ENCODE measurements around the gene TMEM132A. TPM values are rescaled to one million over a fixed set of nuclear protein-coding genes. Genes with fewer than 3 reads are reported as not detected.
A peak's percentile ranks its signal among the peaks of the same experiment; 100 is the strongest.

The TMEM132A gene
- total and polyA plus RNA-seq, 2 of the 13 experiments (the other 11 are each of a cell fraction or from before 2014, with no cell fraction given): 11.1 to 32.9 TPM

DNA sequence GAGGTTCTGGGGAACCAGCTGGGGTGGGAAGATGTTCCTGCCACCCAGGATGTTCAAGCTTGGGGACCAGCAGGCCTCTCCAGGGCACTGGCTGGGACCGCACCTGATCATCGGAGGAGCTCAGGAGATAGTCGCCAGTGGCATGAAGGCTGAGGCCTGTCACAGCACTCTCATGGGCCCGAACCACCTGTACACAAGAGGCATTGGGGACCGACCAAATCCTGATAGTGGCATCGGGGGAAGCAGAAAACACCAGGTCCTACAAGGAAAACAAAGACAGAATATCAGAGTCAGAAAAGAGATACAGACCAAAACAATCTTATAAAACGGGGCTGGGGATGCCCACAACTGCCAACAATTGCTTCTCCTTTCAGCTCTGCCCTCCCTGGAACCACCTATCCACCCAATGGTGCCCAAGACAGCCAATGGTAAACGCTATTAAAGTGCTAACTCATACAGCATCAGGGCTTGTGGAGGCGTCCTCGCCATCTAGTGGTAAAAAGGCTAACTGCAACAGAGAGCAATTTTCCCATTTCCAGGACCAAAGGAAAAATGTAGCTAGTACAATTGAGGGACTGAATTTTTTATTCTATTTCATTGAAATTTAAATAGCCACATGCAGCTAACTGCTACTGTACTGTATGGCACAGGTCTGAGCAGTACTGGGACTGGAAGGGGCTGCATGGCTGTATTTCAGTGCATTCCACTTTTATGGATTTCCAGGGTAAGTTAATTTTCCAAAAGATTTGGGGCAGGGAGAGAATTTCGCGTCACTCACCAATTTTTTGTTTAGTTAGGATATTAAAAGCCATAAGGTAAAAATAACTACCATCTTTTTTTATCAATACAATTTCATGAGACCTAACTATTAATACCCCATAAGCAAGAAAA is 25.0 kb upstream of the TMEM132A start:
- Histone ChIP-seq H3K9ac (ENCODE audit: insufficient read depth, low read depth, low read length) (no peak overlapping the region), H3K36me3 (replicated peaks in 1 of 2; ENCODE audit: control insufficient read depth in 1 of 2, insufficient read depth in 2 of 2, low read length in 2 of 2) (peaks cover 43 to 87% of the 10 kb centered on the region in 2 experiments), H3K9me3 (ENCODE audit: low read length) (no peaks in the 10 kb centered on the region), H2AFZ (ENCODE audit: low read length) (no peak overlapping the region), H3K79me2 (ENCODE audit: insufficient read depth, low read length) (peaks cover 16% of the 10 kb centered on the region), H3K27ac (ENCODE audit: extremely low read length, insufficient read depth, low read length) (no peak overlapping the region), H4K20me1 (ENCODE audit: insufficient read depth, low read length) (peaks cover 9% of the 10 kb centered on the region), H3K4me2 (ENCODE audit: low read depth, low read length) (no peak overlapping the region), H3K4me1 (ENCODE audit: insufficient read depth, low read length) (peaks cover 8% of the 10 kb centered on the region), H3K4me3 (replicated peaks in 1 of 3; ENCODE audit: insufficient read depth in 1 of 3, low read depth in 2 of 3, low read length in 3 of 3) (no peak overlapping the region), H3K27me3 (ENCODE audit: control insufficient read depth in 1 of 2, insufficient read depth in 2 of 2, low read length in 2 of 2) (no peaks in the 10 kb centered on the region)
- peak; percentile 83 for ATAC-seq
- peak; percentile 85 for FAIRE-seq
- in situ Hi-C loops (cut with HindIII; ENCODE audit: extremely low pct_ligation_motif_present, low pct_unique_long_range_greater_than_20kb): no loop called here
- ChIA-PET CTCF (ENCODE audit: low intra/inter-chr PET ratio, low total read pairs) (interaction anchor here (1.1 to 2.9 kb wide), 3 partner anchors 11 to 124 kb away, joined by 4 to 20 read pairs (median 7); no protein-coding TSS in a partner anchor), POLR2A (interaction anchor here (1.4 kb wide), 1 partner anchor 12 kb away, joined by 8 read pairs; no protein-coding TSS in a partner anchor)
- intact Hi-C loops (cut with micrococcal nuclease; ENCODE audit: unreplicated experiment): loop anchor here (1.0 kb wide), 2 partner anchors 68 to 274 kb away; no protein-coding TSS in a partner anchor
- BruUV-seq (replicated peaks): no TSS peak
- WGBS (ENCODE audit: low lambda C conversion rate): 68% methylated on average over 12 of the region's 12 CpGs
- peak; percentile 56 for DNase-seq (ENCODE audit: low spot score)
- TF ChIP-seq ZNF878 (CRISPR knock-in tag; IDR thresholded peaks at IDR 0.05): no peak
- TF ChIP-seq, protein P1, sequence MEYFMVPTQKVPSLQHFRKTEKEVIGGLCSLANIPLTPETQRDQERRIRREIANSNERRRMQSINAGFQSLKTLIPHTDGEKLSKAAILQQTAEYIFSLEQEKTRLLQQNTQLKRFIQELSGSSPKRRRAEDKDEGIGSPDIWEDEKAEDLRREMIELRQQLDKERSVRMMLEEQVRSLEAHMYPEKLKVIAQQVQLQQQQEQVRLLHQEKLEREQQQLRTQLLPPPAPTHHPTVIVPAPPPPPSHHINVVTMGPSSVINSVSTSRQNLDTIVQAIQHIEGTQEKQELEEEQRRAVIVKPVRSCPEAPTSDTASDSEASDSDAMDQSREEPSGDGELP (IDR thresholded peaks at IDR 0.05; ENCODE audit: borderline replicate concordance, low read depth): no peak
- no peak for TF ChIP-seq REPIN1 (CRISPR knock-in tag; IDR thresholded peaks at IDR 0.05; ENCODE audit: borderline replicate concordance, low read depth)
- TF ChIP-seq SMC3 (IDR thresholded peaks at IDR 0.05; ENCODE audit: low read length): peak; percentile 82
- TF ChIP-seq ZNF143 (CRISPR knock-in tag; IDR thresholded peaks at IDR 0.05): no peak
- TF ChIP-seq ZNF331 (CRISPR knock-in tag; IDR thresholded peaks at IDR 0.05): no peak
- TF ChIP-seq, protein P2, sequence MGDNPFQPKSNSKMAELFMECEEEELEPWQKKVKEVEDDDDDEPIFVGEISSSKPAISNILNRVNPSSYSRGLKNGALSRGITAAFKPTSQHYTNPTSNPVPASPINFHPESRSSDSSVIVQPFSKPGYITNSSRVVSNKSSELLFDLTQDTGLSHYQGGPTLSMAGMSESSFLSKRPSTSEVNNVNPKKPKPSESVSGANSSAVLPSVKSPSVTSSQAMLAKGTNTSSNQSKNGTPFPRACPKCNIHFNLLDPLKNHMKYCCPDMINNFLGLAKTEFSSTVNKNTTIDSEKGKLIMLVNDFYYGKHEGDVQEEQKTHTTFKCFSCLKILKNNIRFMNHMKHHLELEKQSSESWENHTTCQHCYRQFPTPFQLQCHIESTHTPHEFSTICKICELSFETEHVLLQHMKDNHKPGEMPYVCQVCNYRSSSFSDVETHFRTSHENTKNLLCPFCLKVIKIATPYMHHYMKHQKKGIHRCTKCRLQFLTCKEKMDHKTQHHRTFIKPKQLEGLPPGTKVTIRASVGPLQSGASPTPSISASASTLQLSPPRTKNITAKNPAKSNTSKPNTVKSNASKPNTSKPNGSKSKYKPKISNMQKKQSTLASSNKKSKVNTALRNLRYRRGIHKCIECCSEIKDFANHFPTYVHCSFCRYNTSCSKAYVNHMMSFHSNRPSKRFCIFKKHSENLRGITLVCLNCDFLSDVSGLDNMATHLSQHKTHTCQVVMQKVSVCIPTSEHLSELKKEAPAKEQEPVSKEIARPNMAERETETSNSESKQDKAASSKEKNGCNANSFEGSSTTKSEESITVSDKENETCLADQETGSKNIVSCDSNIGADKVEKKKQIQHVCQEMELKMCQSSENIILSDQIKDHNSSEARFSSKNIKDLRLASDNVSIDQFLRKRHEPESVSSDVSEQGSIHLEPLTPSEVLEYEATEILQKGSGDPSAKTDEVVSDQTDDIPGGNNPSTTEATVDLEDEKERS (CRISPR knock-in tag; IDR thresholded peaks at IDR 0.05): no peak
- peak; percentile 71 for TF ChIP-seq STAG1 (CRISPR knock-in tag; IDR thresholded peaks at IDR 0.05)
- TF ChIP-seq TEAD3 (CRISPR knock-in tag; optimal IDR thresholded peaks at IDR 0.05; ENCODE audit: borderline replicate concordance): peak; percentile 24
- TF ChIP-seq ZNF766 (CRISPR knock-in tag; IDR thresholded peaks at IDR 0.05; ENCODE audit: borderline replicate concordance): no peak
- TF ChIP-seq POLR2A (IDR thresholded peaks at IDR 0.05; ENCODE audit: insufficient read depth in 1 of 2, low read depth in 2 of 2, low read length in 2 of 2): 0 out of 4 replicates have a peak, but pooled peaks of 1 of the 2 experiments have one; percentile 22
- TF ChIP-seq, protein P3, sequence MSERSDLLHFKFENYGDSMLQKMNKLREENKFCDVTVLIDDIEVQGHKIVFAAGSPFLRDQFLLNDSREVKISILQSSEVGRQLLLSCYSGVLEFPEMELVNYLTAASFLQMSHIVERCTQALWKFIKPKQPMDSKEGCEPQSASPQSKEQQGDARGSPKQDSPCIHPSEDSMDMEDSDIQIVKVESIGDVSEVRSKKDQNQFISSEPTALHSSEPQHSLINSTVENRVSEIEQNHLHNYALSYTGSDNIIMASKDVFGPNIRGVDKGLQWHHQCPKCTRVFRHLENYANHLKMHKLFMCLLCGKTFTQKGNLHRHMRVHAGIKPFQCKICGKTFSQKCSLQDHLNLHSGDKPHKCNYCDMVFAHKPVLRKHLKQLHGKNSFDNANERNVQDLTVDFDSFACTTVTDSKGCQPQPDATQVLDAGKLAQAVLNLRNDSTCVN (CRISPR knock-in tag; IDR thresholded peaks at IDR 0.05; ENCODE audit: borderline replicate concordance): no peak
- TF ChIP-seq RAD21 (CRISPR knock-in tag; IDR thresholded peaks at IDR 0.05): peak; percentile 51
- TF ChIP-seq, protein P4, sequence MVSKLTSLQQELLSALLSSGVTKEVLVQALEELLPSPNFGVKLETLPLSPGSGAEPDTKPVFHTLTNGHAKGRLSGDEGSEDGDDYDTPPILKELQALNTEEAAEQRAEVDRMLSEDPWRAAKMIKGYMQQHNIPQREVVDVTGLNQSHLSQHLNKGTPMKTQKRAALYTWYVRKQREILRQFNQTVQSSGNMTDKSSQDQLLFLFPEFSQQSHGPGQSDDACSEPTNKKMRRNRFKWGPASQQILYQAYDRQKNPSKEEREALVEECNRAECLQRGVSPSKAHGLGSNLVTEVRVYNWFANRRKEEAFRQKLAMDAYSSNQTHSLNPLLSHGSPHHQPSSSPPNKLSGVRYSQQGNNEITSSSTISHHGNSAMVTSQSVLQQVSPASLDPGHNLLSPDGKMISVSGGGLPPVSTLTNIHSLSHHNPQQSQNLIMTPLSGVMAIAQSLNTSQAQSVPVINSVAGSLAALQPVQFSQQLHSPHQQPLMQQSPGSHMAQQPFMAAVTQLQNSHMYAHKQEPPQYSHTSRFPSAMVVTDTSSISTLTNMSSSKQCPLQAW (CRISPR knock-in tag; IDR thresholded peaks at IDR 0.05): no peak
- TF ChIP-seq, protein P5, sequence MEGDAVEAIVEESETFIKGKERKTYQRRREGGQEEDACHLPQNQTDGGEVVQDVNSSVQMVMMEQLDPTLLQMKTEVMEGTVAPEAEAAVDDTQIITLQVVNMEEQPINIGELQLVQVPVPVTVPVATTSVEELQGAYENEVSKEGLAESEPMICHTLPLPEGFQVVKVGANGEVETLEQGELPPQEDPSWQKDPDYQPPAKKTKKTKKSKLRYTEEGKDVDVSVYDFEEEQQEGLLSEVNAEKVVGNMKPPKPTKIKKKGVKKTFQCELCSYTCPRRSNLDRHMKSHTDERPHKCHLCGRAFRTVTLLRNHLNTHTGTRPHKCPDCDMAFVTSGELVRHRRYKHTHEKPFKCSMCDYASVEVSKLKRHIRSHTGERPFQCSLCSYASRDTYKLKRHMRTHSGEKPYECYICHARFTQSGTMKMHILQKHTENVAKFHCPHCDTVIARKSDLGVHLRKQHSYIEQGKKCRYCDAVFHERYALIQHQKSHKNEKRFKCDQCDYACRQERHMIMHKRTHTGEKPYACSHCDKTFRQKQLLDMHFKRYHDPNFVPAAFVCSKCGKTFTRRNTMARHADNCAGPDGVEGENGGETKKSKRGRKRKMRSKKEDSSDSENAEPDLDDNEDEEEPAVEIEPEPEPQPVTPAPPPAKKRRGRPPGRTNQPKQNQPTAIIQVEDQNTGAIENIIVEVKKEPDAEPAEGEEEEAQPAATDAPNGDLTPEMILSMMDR (CRISPR knock-in tag; IDR thresholded peaks at IDR 0.05): peak; percentile 86
